ENCODE data around the gene PRL.

PRL gene

GRCh38 chr6:22254886-22255285, 42.0 kb downstream of the PRL start:
- no peaks in the 10 kb centered on the region for H3K36me3 ChIP-seq (ENCODE audit: control insufficient read depth in 2 of 2, insufficient read depth in 1 of 2, low read length in 2 of 2)
- no peak overlapping the region for H3K4me3 ChIP-seq (ENCODE audit: low read depth, low read length)
- H3K4me1 ChIP-seq (ENCODE audit: control insufficient read depth, insufficient read depth, low read length) = peaks cover 16% of the 10 kb centered on the region
- no peaks in the 10 kb centered on the region for H3K9me3 ChIP-seq (ENCODE audit: control insufficient read depth, insufficient read depth, low read depth, low read length)
- H3K27ac ChIP-seq (ENCODE audit: extremely low read depth, low read depth, low read length) = no peak overlapping the region
- no peak for TF ChIP-seq ZNF704 (tag by site-specific recombination; IDR thresholded peaks at IDR 0.05)
- TF ChIP-seq ZNF776 (tag by site-specific recombination; IDR thresholded peaks at IDR 0.05; ENCODE audit: borderline replicate concordance) = no peak
- TF ChIP-seq, protein P1, sequence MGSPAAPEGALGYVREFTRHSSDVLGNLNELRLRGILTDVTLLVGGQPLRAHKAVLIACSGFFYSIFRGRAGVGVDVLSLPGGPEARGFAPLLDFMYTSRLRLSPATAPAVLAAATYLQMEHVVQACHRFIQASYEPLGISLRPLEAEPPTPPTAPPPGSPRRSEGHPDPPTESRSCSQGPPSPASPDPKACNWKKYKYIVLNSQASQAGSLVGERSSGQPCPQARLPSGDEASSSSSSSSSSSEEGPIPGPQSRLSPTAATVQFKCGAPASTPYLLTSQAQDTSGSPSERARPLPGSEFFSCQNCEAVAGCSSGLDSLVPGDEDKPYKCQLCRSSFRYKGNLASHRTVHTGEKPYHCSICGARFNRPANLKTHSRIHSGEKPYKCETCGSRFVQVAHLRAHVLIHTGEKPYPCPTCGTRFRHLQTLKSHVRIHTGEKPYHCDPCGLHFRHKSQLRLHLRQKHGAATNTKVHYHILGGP (tag by site-specific recombination; IDR thresholded peaks at IDR 0.05) = no peak
- no peak for TF ChIP-seq ZNF48 (tag by site-specific recombination; IDR thresholded peaks at IDR 0.05)
- TF ChIP-seq, protein P2, sequence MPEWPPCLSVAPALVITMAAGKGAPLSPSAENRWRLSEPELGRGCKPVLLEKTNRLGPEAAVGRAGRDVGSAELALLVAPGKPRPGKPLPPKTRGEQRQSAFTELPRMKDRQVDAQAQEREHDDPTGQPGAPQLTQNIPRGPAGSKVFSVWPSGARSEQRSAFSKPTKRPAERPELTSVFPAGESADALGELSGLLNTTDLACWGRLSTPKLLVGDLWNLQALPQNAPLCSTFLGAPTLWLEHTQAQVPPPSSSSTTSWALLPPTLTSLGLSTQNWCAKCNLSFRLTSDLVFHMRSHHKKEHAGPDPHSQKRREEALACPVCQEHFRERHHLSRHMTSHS (tag by site-specific recombination; IDR thresholded peaks at IDR 0.05) = no peak
- TF ChIP-seq ZNF585B (tag by site-specific recombination; IDR thresholded peaks at IDR 0.05) = no peak
- no peak for TF ChIP-seq ZFHX2 (tag by site-specific recombination; conservative IDR thresholded peaks at IDR 0.05)
- TF ChIP-seq, protein P3, sequence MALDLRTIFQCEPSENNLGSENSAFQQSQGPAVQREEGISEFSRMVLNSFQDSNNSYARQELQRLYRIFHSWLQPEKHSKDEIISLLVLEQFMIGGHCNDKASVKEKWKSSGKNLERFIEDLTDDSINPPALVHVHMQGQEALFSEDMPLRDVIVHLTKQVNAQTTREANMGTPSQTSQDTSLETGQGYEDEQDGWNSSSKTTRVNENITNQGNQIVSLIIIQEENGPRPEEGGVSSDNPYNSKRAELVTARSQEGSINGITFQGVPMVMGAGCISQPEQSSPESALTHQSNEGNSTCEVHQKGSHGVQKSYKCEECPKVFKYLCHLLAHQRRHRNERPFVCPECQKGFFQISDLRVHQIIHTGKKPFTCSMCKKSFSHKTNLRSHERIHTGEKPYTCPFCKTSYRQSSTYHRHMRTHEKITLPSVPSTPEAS (tag by site-specific recombination; IDR thresholded peaks at IDR 0.05) = no peak
- no peak for TF ChIP-seq MYNN (tag by site-specific recombination; IDR thresholded peaks at IDR 0.05; ENCODE audit: borderline replicate concordance)
- no peak for TF ChIP-seq ZNF521 (tag by site-specific recombination; IDR thresholded peaks at IDR 0.05)
- no peak for TF ChIP-seq ZNF544 (tag by site-specific recombination; IDR thresholded peaks at IDR 0.05)
- no peak for TF ChIP-seq ZNF214 (tag by site-specific recombination; IDR thresholded peaks at IDR 0.05; ENCODE audit: borderline replicate concordance)
- no peak for TF ChIP-seq ZSCAN18 (tag by site-specific recombination; IDR thresholded peaks at IDR 0.05)
- TF ChIP-seq, protein P4, sequence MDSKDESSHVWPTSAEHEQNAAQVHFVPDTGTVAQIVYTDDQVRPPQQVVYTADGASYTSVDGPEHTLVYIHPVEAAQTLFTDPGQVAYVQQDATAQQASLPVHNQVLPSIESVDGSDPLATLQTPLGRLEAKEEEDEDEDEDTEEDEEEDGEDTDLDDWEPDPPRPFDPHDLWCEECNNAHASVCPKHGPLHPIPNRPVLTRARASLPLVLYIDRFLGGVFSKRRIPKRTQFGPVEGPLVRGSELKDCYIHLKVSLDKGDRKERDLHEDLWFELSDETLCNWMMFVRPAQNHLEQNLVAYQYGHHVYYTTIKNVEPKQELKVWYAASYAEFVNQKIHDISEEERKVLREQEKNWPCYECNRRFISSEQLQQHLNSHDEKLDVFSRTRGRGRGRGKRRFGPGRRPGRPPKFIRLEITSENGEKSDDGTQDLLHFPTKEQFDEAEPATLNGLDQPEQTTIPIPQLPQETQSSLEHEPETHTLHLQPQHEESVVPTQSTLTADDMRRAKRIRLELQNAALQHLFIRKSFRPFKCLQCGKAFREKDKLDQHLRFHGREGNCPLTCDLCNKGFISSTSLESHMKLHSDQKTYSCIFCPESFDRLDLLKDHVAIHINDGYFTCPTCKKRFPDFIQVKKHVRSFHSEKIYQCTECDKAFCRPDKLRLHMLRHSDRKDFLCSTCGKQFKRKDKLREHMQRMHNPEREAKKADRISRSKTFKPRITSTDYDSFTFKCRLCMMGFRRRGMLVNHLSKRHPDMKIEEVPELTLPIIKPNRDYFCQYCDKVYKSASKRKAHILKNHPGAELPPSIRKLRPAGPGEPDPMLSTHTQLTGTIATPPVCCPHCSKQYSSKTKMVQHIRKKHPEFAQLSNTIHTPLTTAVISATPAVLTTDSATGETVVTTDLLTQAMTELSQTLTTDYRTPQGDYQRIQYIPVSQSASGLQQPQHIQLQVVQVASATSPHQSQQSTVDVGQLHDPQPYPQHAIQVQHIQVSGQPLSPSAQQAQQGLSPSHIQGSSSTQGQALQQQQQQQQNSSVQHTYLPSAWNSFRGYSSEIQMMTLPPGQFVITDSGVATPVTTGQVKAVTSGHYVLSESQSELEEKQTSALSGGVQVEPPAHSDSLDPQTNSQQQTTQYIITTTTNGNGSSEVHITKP (tag by site-specific recombination; IDR thresholded peaks at IDR 0.05) = no peak
- TF ChIP-seq ZNF423 (tag by site-specific recombination; IDR thresholded peaks at IDR 0.05) = no peak
- no peak for TF ChIP-seq TCF7L2 (IDR thresholded peaks at IDR 0.05; ENCODE audit: borderline replicate concordance, low read depth, low read length)
- no peak for TF ChIP-seq ZBTB49 (tag by site-specific recombination; IDR thresholded peaks at IDR 0.05; ENCODE audit: low read depth)
- POLR2A ChIA-PET = interaction anchor here (0.5 kb wide), 1 partner anchor 256 kb away, joined by 4 read pairs; no protein-coding TSS in a partner anchor
- CTCF ChIA-PET = no interaction called here

Measured in HEK293 (cell line).